HepG2 (cell line): Measurements from ENCODE around the gene LYRM4. TPM values are rescaled to one million over a fixed set of nuclear protein-coding genes. Genes with fewer than 3 reads are reported as not detected.

Experiments
- ATAC-seq: fragments of 200-7000 bp; cut with Tn5 transposase; 3 replicates; pipeline ENCODE4 v1.9.1; 2020; ENCODE audit warnings: mild to moderate bottlenecking, moderate library complexity
- BruUV-seq: library from RNA; stranded (reverse); fragments of 400-500 nt; replicated peaks from 2 replicates; lab custom pipeline; 2021; lab: Mats Ljungman, UMichigan
- CTCF ChIA-PET: fragments of 300-600 bp; formaldehyde crosslinking; extraction: SDS; loops from one replicate; lab custom pipeline; 2021; ENCODE audit warnings: low total read pairs, inconsistent platforms, low intra/inter-chr PET ratio; lab: Yijun Ruan, JAX
- POLR2A ChIA-PET: fragments of 350-600 bp; sonication (Branson Sonifier 250); formaldehyde crosslinking; loops from one replicate; lab custom pipeline; 2020; ENCODE audit warnings: antibody characterized with exemption, inconsistent platforms; lab: Yijun Ruan, JAX
- DNase-seq: peaks from one replicate; pipeline ENCODE4 v3.0.0-alpha.2; 2015; ENCODE audit warnings: low spot score
- FAIRE-seq: peaks from 3 replicates; lab custom pipeline; 2011; peaks lifted over from hg19 to GRCh38; lab: Jason Lieb, UNC
- H2AFZ ChIP-seq: one replicate; pipeline ENCODE4 v1.6.1; 2011; ENCODE audit warnings: low read length, inconsistent platforms
- H3K27ac ChIP-seq: fragments of 300-600 bp; 3 replicates; pipeline ENCODE4 v1.8.0; 2011; ENCODE audit warnings: mixed run types, mild to moderate bottlenecking, mixed read lengths, low read length, inconsistent platforms; ENCODE audit not compliant: insufficient read depth; ENCODE audit errors: extremely low read length
- H3K27me3 ChIP-seq, 2 experiments: fragments of 200-600 bp in 1 of 2; 2 replicates in 1 of 2; 3 replicates in 1 of 2; pipeline versions ENCODE4 v1.6.0 to v1.8.0; 2011; ENCODE audit warnings: low read length in 2 of 2, mild to moderate bottlenecking in 2 of 2, moderate library complexity in 2 of 2, inconsistent platforms in 1 of 2; ENCODE audit not compliant: insufficient read depth in 2 of 2, control insufficient read depth in 1 of 2
- H3K36me3 ChIP-seq, 2 experiments: fragments of 200-600 bp in 1 of 2; replicated peaks in 1 of 2; 2 replicates in 1 of 2; 3 replicates in 1 of 2; pipeline versions ENCODE4 v1.5.1 to v1.8.0; 2011; ENCODE audit warnings: low read length in 2 of 2, inconsistent platforms in 1 of 2; ENCODE audit not compliant: insufficient read depth in 2 of 2, control insufficient read depth in 1 of 2
- H3K4me1 ChIP-seq: 2 replicates; pipeline ENCODE4 v1.5.1; 2012; ENCODE audit warnings: low read length, inconsistent platforms; ENCODE audit not compliant: insufficient read depth
- H3K4me2 ChIP-seq: 2 replicates; pipeline ENCODE4 v1.6.0; 2011; ENCODE audit warnings: low read depth, low read length, inconsistent platforms
- H3K4me3 ChIP-seq, 3 experiments: fragments of 200-600 bp in 1 of 3; sonication (generic), shearing (Covaris generic) in 1 of 3; replicated peaks in 1 of 3; 2 replicates each; pipeline ENCODE4 v1.5.1; 2011 to 2016; ENCODE audit warnings: low read length in 3 of 3, inconsistent platforms in 2 of 3, low read depth in 2 of 3, mild to moderate bottlenecking in 2 of 3, control low read depth in 1 of 3, mixed read lengths in 1 of 3; ENCODE audit not compliant: insufficient read depth in 1 of 3
- H3K79me2 ChIP-seq: one replicate; pipeline ENCODE4 v1.6.1; 2011; ENCODE audit warnings: low read length, inconsistent platforms; ENCODE audit not compliant: insufficient read depth
- H3K9ac ChIP-seq: 2 replicates; pipeline ENCODE4 v1.6.0; 2011; ENCODE audit warnings: mild to moderate bottlenecking, low read depth, low read length, inconsistent platforms; ENCODE audit not compliant: insufficient read depth
- H3K9me3 ChIP-seq: 2 replicates; pipeline ENCODE4 v1.5.1; 2012; ENCODE audit warnings: mild to moderate bottlenecking, low read length
- H4K20me1 ChIP-seq: 2 replicates; pipeline ENCODE4 v1.6.0; 2011; ENCODE audit warnings: inconsistent platforms, mild to moderate bottlenecking, low read length, moderate library complexity; ENCODE audit not compliant: insufficient read depth
- MBD4 ChIP-seq: IDR thresholded peaks from 2 replicates; pipeline ENCODE4 v1.6.1; 2012; ENCODE audit warnings: low read length, inconsistent platforms, borderline replicate concordance
- PLRG1 ChIP-seq: fragments of 450-650 bp; conservative IDR thresholded peaks from 2 replicates; pipeline ENCODE4 v1.6.1; 2016
- ZBTB20 ChIP-seq: sonication (generic); formaldehyde crosslinking; IDR thresholded peaks from 2 replicates; pipeline ENCODE4 v1.8.1; 2023; ENCODE audit warnings: missing genetic modification reagents, low read depth, mild to moderate bottlenecking, borderline replicate concordance
- ZBTB44 ChIP-seq: sonication (generic); formaldehyde crosslinking; IDR thresholded peaks from 2 replicates; pipeline ENCODE4 v1.4.0; 2020; ENCODE audit warnings: missing genetic modification reagents
- ZC3H4 ChIP-seq: sonication (generic); formaldehyde crosslinking; IDR thresholded peaks from 2 replicates; pipeline ENCODE4 v1.4.0; 2020; ENCODE audit warnings: missing genetic modification reagents, borderline replicate concordance
- ZMAT3 ChIP-seq: sonication (generic); formaldehyde crosslinking; conservative IDR thresholded peaks from 2 replicates; pipeline ENCODE4 v1.7.0; 2021; ENCODE audit warnings: missing genetic modification reagents
- ZNF143 ChIP-seq: sonication (generic); formaldehyde crosslinking; IDR thresholded peaks from 2 replicates; pipeline ENCODE4 v1.4.0; 2020; ENCODE audit warnings: missing genetic modification reagents
- ZNF3 ChIP-seq: IDR thresholded peaks from 2 replicates; pipeline ENCODE4 v1.7.0; 2017; ENCODE audit warnings: inconsistent platforms
- ZNF543 ChIP-seq: sonication (generic); formaldehyde crosslinking; IDR thresholded peaks from 2 replicates; pipeline ENCODE4 v1.4.0; 2020; ENCODE audit warnings: mild to moderate bottlenecking, missing genetic modification reagents
- ZNF747 ChIP-seq: sonication (generic); formaldehyde crosslinking; IDR thresholded peaks from 2 replicates; pipeline ENCODE4 v1.8.1; 2023; ENCODE audit warnings: missing genetic modification reagents, mild to moderate bottlenecking, borderline replicate concordance
- WGBS: methylation state at CpG from one replicate; pipeline ENCODE4 v1.1.6; 2017; ENCODE audit warnings: low lambda C conversion rate; 5-methylcytosine and 5-hydroxymethylcytosine counted together
- in situ Hi-C: cut with HindIII; loops from 2 replicates; pipeline ENCODE4 v1.10.0; 2017; ENCODE audit warnings: low pct_unique_long_range_greater_than_20kb; ENCODE audit not compliant: extremely low pct_ligation_motif_present
- intact Hi-C: fragments of 100-400 bp; cut with micrococcal nuclease; formaldehyde crosslinking; loops from one replicate; pipeline ENCODE4 v1.10.0; 2022; ENCODE audit not compliant: unreplicated experiment
- polyA plus RNA-seq, 8 experiments: library from polyadenylated mRNA; depleted of rRNA in 3 of 8; stranded (reverse) in 7 of 8; unstranded in 1 of 8; fragments of >200 nt; fragmentation: Illumina TruSeq in 4 of 8; extraction: Trizol in 4 of 8; gene quantifications; 2 replicates each; pipeline versions ENCODE4 v1.2.1 to v1.2.3, GENCODE V29; 2011 to 2016; ENCODE audit warnings: low read depth in 4 of 8, missing spikeins in 1 of 8, mixed read lengths in 1 of 8; ENCODE audit not compliant: insufficient read depth in 1 of 8
- total RNA-seq, 5 experiments: library from RNA; depleted of rRNA; stranded (reverse); fragments of >200 nt; fragmentation: Illumina TruSeq; extraction: Trizol; gene quantifications; 2 replicates each; pipeline ENCODE4 v1.2.3, GENCODE V29; 2016; ENCODE audit warnings: low read depth in 1 of 5
- TF ChIP-seq, protein P1 (sequence below): IDR thresholded peaks from 2 replicates; pipeline ENCODE4 v1.6.1; 2016; ENCODE audit warnings: missing compliant biosample characterization, missing genetic modification reagents, borderline replicate concordance
- TF ChIP-seq, protein P2 (sequence below): sonication (generic); formaldehyde crosslinking; IDR thresholded peaks from 2 replicates; pipeline ENCODE4 v1.4.0; 2020; ENCODE audit warnings: mild to moderate bottlenecking, missing genetic modification reagents

Gene LYRM4
- total and polyA plus RNA-seq, 2 of the 13 experiments (the other 11 are each of a cell fraction or from before 2014, with no cell fraction given): 64.6 to 67.5 TPM

DNA sequence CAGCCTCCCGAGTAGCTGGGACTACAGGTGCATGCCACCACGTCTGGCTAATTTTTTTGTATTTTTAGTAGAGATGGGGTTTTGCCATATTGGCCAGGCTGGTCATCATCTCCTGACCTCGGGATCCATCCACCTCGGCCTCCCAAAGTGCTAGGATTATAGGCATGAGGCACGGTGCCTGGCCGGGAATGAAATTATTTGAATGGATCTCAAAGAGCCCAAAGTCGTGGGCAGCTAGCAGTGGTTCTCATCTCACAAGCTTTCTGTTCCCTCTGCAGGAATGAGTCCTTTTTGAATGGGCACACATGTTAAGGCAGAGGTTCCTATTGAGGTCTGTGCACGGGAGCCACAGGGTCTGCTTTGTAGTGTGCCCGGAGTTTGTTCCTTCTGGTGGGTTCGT is 140.7 kb downstream of the LYRM4 start:
- no peaks in the 10 kb centered on the region; a peak in 2 of 5 replicates for H3K36me3 ChIP-seq
- 94% methylated on average over 10 of the region's 10 CpGs for WGBS
- intact Hi-C loops (no loop called here), in situ Hi-C loops (no loop called here)
- no peak overlapping the region for H3K9ac ChIP-seq
- CTCF ChIA-PET: no interaction called here
- H3K79me2 ChIP-seq: no peaks in the 10 kb centered on the region
- H3K27ac ChIP-seq: no peak overlapping the region
- no peaks in the 10 kb centered on the region for H3K27me3 ChIP-seq
- POLR2A ChIA-PET: interaction anchor here (0.7 kb wide), 1 partner anchor 1202 kb away, joined by 3 read pairs; no protein-coding TSS in a partner anchor
- no peak for FAIRE-seq
- no peaks in the 10 kb centered on the region for H4K20me1 ChIP-seq
- no peak for DNase-seq
- no peak overlapping the region for H3K4me3 ChIP-seq
- H3K4me2 ChIP-seq: no peak overlapping the region
- BruUV-seq: no TSS peak
- no peak for ATAC-seq
- peaks cover 62% of the 10 kb centered on the region for H3K4me1 ChIP-seq
- no peak for TF ChIP-seq ZNF143
- no peak for TF ChIP-seq MBD4
- TF ChIP-seq ZNF747 (CRISPR knock-in tag): no peak
- no peak for TF ChIP-seq PLRG1
- TF ChIP-seq ZMAT3 (CRISPR knock-in tag): no peak
- TF ChIP-seq, protein P1, sequence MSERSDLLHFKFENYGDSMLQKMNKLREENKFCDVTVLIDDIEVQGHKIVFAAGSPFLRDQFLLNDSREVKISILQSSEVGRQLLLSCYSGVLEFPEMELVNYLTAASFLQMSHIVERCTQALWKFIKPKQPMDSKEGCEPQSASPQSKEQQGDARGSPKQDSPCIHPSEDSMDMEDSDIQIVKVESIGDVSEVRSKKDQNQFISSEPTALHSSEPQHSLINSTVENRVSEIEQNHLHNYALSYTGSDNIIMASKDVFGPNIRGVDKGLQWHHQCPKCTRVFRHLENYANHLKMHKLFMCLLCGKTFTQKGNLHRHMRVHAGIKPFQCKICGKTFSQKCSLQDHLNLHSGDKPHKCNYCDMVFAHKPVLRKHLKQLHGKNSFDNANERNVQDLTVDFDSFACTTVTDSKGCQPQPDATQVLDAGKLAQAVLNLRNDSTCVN (CRISPR knock-in tag): no peak
- no peak for TF ChIP-seq ZC3H4 (CRISPR knock-in tag)
- TF ChIP-seq ZNF3 (CRISPR knock-in tag): no peak
- TF ChIP-seq ZBTB44 (CRISPR knock-in tag): no peak
- no peak for TF ChIP-seq ZBTB20 (CRISPR knock-in tag)
- TF ChIP-seq ZNF543 (CRISPR knock-in tag): no peak
- TF ChIP-seq, protein P2, sequence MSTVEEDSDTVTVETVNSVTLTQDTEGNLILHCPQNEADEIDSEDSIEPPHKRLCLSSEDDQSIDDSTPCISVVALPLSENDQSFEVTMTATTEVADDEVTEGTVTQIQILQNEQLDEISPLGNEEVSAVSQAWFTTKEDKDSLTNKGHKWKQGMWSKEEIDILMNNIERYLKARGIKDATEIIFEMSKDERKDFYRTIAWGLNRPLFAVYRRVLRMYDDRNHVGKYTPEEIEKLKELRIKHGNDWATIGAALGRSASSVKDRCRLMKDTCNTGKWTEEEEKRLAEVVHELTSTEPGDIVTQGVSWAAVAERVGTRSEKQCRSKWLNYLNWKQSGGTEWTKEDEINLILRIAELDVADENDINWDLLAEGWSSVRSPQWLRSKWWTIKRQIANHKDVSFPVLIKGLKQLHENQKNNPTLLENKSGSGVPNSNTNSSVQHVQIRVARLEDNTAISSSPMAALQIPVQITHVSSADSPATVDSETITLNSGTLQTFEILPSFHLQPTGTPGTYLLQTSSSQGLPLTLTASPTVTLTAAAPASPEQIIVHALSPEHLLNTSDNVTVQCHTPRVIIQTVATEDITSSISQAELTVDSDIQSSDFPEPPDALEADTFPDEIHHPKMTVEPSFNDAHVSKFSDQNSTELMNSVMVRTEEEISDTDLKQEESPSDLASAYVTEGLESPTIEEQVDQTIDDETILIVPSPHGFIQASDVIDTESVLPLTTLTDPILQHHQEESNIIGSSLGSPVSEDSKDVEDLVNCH (CRISPR knock-in tag): no peak
- H2AFZ ChIP-seq: no peak overlapping the region
- no peaks in the 10 kb centered on the region for H3K9me3 ChIP-seq
